ENCODE results near the gene OCEL1.

Gene OCEL1

DNA sequence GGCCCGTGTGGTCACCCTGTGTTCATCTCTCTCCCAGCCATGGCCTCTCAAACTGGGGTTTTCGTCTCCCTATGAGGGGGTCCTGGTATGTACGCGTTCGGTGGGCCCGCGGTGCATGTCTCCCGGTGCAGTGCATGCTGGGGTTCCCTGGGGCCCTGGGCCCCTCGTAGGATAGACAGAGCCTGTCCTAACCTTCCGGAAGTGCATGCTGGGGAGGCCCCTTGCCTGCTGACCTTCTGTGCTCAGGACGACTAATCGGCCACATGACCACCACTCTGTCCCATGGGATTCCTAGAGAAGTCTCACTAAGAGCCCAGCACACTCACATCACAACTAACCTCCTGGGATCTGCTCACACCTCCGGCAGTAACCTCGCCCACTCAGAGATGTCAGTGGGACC, 15.7 kb upstream of the OCEL1 start:
- FAIRE-seq = no peak

- no peak for FAIRE-seq
Measured at GRCh38 chr19:17211547-17212446, 14.2 kb upstream of the OCEL1 start.

- no peak for FAIRE-seq
Measured at GRCh38 chr19:17213334-17213733, 12.7 kb upstream of the OCEL1 start.

GRCh38 chr19:17214508-17215126, 11.4 kb upstream of the OCEL1 start:
- FAIRE-seq = no peak

- FAIRE-seq = no peak
Measured at GRCh38 chr19:17215127-17215971, 10.7 kb upstream of the OCEL1 start, which contains the start of gene USE1. USE1 (plus strand) TSS chr19:17215357; CDS start chr19:17215406, 49 bp downstream.

GRCh38 chr19:17216058-17216670, 9.9 kb upstream of the OCEL1 start:
- FAIRE-seq = no peak

DNA sequence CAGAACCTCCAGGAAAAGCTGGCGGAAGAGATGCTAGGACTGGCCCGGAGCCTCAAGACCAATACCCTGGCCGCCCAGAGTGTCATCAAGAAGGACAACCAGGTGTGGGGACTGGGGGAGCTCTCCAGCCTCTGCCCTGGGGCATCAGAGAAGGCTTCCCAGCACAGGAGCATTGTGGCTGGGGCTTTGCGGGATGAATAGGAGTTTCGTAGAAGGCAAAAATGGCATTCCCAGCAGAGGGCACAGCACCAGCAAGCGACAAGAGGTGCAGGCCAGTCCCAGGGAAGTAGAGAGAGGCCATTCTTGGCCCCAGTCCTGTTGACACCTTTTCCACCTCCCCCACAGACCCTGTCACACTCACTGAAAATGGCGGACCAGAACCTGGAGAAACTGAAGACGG, 6.7 kb upstream of the OCEL1 start:
- no peak for FAIRE-seq

DNA sequence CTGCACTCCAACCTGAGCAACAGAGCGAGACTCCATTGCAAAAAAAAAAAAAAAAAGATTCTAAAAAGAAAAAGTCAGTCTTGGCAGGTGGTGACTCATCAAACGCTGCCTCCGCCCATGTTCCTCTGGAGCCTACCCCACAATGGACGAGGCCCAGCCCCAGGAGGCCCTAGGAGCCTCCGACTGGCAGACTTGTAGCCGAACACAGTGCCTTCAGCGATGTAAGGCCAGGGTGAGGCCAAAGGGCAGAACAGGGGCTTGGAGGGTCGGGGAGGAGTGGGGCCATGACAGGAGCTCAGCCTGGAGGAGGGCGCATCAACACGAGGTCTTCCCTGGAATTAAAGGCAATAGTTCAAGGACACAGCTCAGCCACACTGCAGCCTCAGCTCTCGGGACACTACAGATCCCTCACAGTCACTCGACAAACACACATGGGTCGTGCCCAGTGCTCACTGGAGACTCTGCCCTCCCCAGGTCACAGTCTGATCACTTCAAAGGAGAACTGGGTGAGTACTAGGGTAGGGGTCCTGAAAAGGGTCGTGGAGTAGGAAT, 5.7 kb upstream of the OCEL1 start:
- no peak for FAIRE-seq

GRCh38 chr19:17225053-17225452, 973 bp upstream of the OCEL1 start:
- FAIRE-seq = no peak

GRCh38 chr19:17227798-17228367, 1.9 kb downstream of the OCEL1 start:
- FAIRE-seq = no peak

DNA sequence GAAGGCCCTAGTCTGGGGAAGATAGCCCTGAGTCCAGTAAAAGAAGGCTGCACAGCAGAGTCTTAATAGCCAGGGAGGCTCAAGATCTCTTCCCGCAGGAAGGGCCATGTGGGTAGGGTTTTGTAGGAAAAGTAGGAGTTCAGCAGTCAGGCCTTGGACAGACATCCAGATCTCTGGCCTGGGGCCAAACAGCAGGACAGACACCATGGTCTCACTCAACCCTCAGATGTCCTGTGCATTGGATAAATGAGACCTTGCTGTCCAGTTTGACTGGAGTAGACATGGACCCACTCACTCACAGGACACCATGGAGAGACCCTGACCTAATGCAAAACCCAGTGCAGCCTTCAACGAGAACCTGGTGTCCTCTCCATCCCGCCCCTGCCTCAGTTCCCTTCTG, 3.9 kb downstream of the OCEL1 start:
- FAIRE-seq = no peak

DNA sequence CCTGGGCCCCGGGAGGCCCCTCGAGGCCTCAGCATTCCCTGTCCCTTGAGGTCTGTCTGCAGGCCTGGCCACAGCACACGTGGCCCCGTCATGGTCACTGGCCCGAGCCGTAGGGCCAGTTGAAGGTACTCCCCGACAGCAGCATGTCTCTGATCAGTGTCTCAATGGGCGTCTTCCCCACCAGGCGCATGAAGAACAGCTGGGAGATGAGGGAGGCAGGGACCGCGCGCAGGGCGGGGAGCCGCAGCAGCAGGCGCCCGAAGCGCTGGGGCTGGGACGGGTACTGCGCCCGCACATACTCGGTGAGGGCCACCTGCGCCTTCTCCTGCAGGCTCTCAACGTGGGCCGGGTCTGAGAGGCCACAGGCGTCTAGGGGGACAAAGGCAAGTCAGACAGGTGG, 6.2 kb downstream of the OCEL1 start:
- FAIRE-seq = no peak

DNA sequence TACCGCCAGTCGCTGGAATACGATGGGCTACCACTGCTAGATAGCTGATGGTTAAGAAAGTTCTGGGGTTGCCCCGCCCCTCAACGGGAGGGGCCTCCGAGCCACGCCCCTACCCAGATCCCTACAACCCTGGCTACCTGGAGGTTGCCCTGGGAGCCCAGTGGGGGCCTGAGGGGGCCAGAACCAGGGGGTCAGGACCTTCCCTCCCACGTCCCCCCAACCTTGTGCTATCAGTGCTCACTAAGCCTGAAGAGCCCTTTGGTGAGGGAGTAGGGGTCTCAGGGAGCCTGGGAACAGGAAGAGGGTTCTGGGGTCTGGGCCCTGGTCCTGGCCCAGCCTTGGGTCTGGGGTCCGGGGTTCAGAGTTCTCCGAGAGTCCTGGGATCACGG, 8.9 kb downstream of the OCEL1 start:
- FAIRE-seq = no peak

DNA sequence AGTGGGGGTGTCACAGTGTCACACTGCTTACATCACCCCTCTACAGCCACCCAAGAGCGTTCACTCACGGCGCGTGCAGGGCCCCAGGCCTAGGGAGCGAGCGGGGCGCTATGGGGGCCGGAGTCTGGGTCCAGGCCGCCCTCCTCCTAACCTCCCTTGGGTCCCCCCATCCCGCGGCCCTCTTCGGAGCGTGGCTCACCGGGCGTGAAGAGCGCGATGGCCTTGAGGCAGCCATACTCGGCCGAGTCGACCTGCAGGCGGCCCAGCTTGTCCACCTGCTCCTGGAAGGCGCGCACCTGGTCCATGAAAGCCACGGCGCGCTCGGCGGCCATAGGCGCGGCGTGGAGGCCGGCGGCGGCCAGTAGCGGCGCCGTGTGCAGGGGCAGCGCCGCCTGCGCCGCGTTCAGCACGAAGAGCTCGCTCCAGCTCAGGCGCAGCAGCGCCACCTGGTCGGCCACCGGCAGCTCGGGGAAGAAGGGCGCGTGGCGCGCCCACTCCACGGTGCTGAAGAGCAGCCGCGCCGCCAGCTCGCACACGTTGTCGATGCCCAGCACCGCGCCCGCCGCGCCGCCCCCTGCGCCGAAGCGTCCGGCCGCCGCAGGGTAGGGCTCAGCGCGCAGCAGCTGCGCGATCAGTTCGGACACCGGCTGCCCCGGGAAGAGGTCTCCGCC, 9.4 kb downstream of the OCEL1 start:
- FAIRE-seq = no peak

DNA sequence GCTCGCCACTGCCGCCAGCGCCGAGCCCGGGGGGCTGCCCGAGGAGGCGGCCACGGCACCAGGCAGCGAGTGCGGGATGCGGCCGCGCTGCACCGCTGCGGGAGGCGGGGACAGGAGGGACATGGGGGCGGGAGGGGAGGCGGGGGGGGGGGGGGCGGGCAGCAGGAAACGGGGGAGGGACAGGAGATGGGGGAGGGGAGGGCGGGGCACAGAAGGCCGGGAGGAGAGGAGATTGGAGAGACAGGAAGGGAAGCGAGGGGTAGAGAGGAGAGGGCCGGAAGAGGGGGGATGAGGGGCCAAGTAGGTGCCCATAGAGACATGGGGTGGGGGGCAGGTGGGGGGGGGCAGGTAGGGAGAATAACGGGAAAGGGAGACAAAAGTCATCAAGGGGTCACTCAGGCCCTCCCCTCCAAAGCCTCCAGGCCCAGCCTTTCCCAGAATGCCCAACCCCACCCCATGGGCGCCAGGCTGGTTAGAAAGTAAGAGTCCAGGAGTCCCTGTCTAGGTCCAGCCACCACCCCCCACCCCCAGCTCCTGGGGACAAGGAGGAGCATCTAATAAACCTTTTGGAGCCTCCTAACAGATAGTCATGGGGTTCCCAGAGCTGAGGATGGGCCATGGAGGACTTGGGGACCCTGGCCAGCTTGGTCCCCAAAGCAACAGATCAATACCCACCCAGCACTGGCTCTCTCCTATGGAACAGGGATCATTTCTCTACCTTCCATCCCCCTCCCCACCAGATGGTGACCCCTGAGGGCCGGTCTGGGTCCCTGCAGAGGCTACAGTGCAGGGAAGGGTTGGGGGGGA, 10.1 kb downstream of the OCEL1 start:
- FAIRE-seq = no peak

GRCh38 chr19:17236811-17237543, 11.0 kb downstream of the OCEL1 start:
- no peak for FAIRE-seq

- no peak for FAIRE-seq
Measured at GRCh38 chr19:17237747-17238706, 12.0 kb downstream of the OCEL1 start.

- FAIRE-seq = no peak
Measured at GRCh38 chr19:17240062-17240752, 14.2 kb downstream of the OCEL1 start.
